Left ventricle myocardium inferior (tissue), 1 donor: ENCODE results near the gene FRMD3. TPM values are rescaled to one million over a fixed set of nuclear protein-coding genes. Genes with fewer than 3 reads are reported as not detected.

ENCODE experiments used
- DNase-seq: peaks from one replicate; pipeline ENCODE4 v3.0.0-alpha.2; 2020
- H3K27ac ChIP-seq: fragments of 200-600 bp; replicated peaks from 2 replicates; pipeline ENCODE4 v1.8.0; 2021
- H3K27me3 ChIP-seq: fragments of 200-600 bp; 2 replicates; pipeline ENCODE4 v1.8.0; 2021; ENCODE audit warnings: low read depth
- H3K36me3 ChIP-seq: fragments of 200-600 bp; 2 replicates; pipeline ENCODE4 v1.8.0; 2021
- H3K4me1 ChIP-seq: fragments of 200-600 bp; 2 replicates; pipeline ENCODE4 v1.8.0; 2021
- H3K4me3 ChIP-seq: fragments of 200-600 bp; 2 replicates; pipeline ENCODE4 v1.8.0; 2021; ENCODE audit warnings: mild to moderate bottlenecking, moderate library complexity
- H3K9me3 ChIP-seq: fragments of 200-600 bp; replicated peaks from 2 replicates; pipeline ENCODE4 v1.8.0; 2021
- intact Hi-C: fragments of 100-400 bp; cut with micrococcal nuclease; formaldehyde crosslinking; loops from one replicate; pipeline ENCODE4 v1.11.0; 2022
- total RNA-seq: library from RNA; stranded (reverse); fragmentation: NEBNext Ultra II Directional; extraction: Animal tissue kit (Norgen Biotek cat#: 25700); gene quantifications from one replicate; pipeline ENCODE4 v1.2.1, GENCODE V29; 2021
- TF ChIP-seq, protein P1 (sequence below): fragments of 200-600 bp; IDR thresholded peaks from 2 replicates; pipeline ENCODE4 v1.8.0; 2021; ENCODE audit warnings: antibody characterized with exemption, mild to moderate bottlenecking, borderline replicate concordance
- donor health status: DM: no; HTN: yes; CAD: no; lungs with severe emphysema.

Gene FRMD3
- total RNA-seq, 1 donor from 2014 or later, result 131 TPM

- Histone ChIP-seq H3K9me3 (no peaks in the 10 kb centered on the region), H3K4me1 (peaks cover 9% of the 10 kb centered on the region), H3K27me3 (no peaks in the 10 kb centered on the region), H3K36me3 (no peaks in the 10 kb centered on the region), H3K27ac (no peak overlapping the region), H3K4me3 (no peak overlapping the region)
- TF ChIP-seq, protein P1, sequence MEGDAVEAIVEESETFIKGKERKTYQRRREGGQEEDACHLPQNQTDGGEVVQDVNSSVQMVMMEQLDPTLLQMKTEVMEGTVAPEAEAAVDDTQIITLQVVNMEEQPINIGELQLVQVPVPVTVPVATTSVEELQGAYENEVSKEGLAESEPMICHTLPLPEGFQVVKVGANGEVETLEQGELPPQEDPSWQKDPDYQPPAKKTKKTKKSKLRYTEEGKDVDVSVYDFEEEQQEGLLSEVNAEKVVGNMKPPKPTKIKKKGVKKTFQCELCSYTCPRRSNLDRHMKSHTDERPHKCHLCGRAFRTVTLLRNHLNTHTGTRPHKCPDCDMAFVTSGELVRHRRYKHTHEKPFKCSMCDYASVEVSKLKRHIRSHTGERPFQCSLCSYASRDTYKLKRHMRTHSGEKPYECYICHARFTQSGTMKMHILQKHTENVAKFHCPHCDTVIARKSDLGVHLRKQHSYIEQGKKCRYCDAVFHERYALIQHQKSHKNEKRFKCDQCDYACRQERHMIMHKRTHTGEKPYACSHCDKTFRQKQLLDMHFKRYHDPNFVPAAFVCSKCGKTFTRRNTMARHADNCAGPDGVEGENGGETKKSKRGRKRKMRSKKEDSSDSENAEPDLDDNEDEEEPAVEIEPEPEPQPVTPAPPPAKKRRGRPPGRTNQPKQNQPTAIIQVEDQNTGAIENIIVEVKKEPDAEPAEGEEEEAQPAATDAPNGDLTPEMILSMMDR, result no peak
- no peak for DNase-seq
- intact Hi-C loops, result no loop called here
These were observed 329.9 kb downstream of the FRMD3 start for GRCh38 chr9:83208065-83208850.

GRCh38 chr9:83204047-83204446 lies 334.2 kb downstream of the FRMD3 start:
- TF ChIP-seq, protein P1, result peak; percentile 52
- H3K36me3 ChIP-seq, result no peaks in the 10 kb centered on the region
- H3K4me3 ChIP-seq, result no peak overlapping the region
- no peaks in the 10 kb centered on the region for H3K9me3 ChIP-seq
- no peak overlapping the region for H3K27ac ChIP-seq
- peaks cover 9% of the 10 kb centered on the region for H3K4me1 ChIP-seq
- intact Hi-C loops, result no loop called here
- DNase-seq, result no peak
- H3K27me3 ChIP-seq, result no peaks in the 10 kb centered on the region

DNA sequence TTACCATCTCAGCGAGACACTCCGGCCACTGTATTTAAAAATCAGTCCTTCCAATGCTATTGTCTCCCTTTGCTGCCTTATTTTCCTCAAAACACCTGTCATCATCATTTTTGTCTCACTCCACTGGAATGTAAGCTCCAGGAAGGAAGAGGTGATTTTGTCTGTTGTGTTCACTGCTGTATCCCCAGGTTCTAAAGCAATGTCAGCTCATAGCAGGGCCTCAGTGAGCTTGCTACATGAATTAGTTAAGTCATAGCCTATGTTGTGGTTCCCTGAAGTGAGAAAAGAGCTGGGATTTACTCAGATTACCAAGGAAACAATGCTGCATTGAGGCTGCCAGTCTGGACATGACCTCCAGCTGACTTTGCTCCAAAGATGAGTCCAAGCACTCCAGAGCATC lies 337.7 kb downstream of the FRMD3 start:
- no peaks in the 10 kb centered on the region for H3K4me1 ChIP-seq
- intact Hi-C loops, result no loop called here
- TF ChIP-seq, protein P1, result no peak
- no peak overlapping the region for H3K4me3 ChIP-seq
- H3K9me3 ChIP-seq, result no peaks in the 10 kb centered on the region
- no peak for DNase-seq
- no peaks in the 10 kb centered on the region for H3K36me3 ChIP-seq
- peaks cover 23% of the 10 kb centered on the region for H3K27me3 ChIP-seq
- H3K27ac ChIP-seq, result no peak overlapping the region

- H3K36me3 ChIP-seq, result no peaks in the 10 kb centered on the region
- H3K27ac ChIP-seq, result no peak overlapping the region
- TF ChIP-seq, protein P1, result no peak
- intact Hi-C loops, result no loop called here
- H3K4me1 ChIP-seq, result no peaks in the 10 kb centered on the region
- no peaks in the 10 kb centered on the region for H3K9me3 ChIP-seq
- no peak for DNase-seq
- no peak overlapping the region for H3K4me3 ChIP-seq
- peaks cover 28% of the 10 kb centered on the region for H3K27me3 ChIP-seq
These were observed 338.4 kb downstream of the FRMD3 start for GRCh38 chr9:83199832-83200231.

- Histone ChIP-seq H3K27ac (no peak overlapping the region), H3K4me3 (no peak overlapping the region), H3K4me1 (no peaks in the 10 kb centered on the region), H3K27me3 (peaks cover 34% of the 10 kb centered on the region), H3K9me3 (no peaks in the 10 kb centered on the region), H3K36me3 (no peaks in the 10 kb centered on the region)
- DNase-seq, result no peak
- TF ChIP-seq, protein P1, result peak; percentile 78
- intact Hi-C loops, result no loop called here
These were observed 339.0 kb downstream of the FRMD3 start for GRCh38 chr9:83199240-83199639.
